ENCODE data around the gene GOLGA6L2. TPM values are rescaled to one million over a fixed set of nuclear protein-coding genes. Genes with fewer than 3 reads are reported as not detected.

The GOLGA6L2 gene
- polyA plus RNA-seq, 3 donors, result not detected

GRCh38 chr15:23411841-23412240 lies 35.2 kb downstream of the GOLGA6L2 start:
- Mint-ChIP-seq H3K36me3 (no peaks in the 10 kb centered on the region), H3K9me3 (peaks cover 0 to 14% (median 5%) of the 10 kb centered on the region in 7 donors), H3K4me3 (no peak overlapping the region), H3K27ac (no peak overlapping the region), H3K4me1 (no peaks in the 10 kb centered on the region), H3K27me3 (ENCODE audit: low read depth in 3 of 3) (peaks cover 2 to 4% (median 3%) of the 10 kb centered on the region in 3 donors)
- DNase-seq, result no peak
- no peaks in the 10 kb centered on the region for H3K27me3 ChIP-seq (ENCODE audit: control insufficient read depth in 2 of 2, insufficient read depth in 2 of 2, low read length in 2 of 2)
- TF ChIP-seq CTCF (IDR thresholded peaks at IDR 0.05), result no peak
- no peaks in the 10 kb centered on the region for H3K36me3 ChIP-seq (replicated peaks in 1 of 2; ENCODE audit: control insufficient read depth in 1 of 2, insufficient read depth in 2 of 2, low read length in 2 of 2)
- H3K79me2 ChIP-seq (ENCODE audit: insufficient read depth, low read length), result no peaks in the 10 kb centered on the region
- no peaks in the 10 kb centered on the region for H3K4me1 ChIP-seq (ENCODE audit: control insufficient read depth in 1 of 2, insufficient read depth in 2 of 2, low read length in 2 of 2)
- intact Hi-C loops (cut with micrococcal nuclease), result no loop called here
- no peaks in the 10 kb centered on the region for H3K9me3 ChIP-seq (replicated peaks in 1 of 2; ENCODE audit: control insufficient read depth in 1 of 2, insufficient read depth in 1 of 2, low read length in 2 of 2)
- H4K20me1 ChIP-seq (ENCODE audit: insufficient read depth, low read length), result no peaks in the 10 kb centered on the region
- H3K9ac ChIP-seq (ENCODE audit: insufficient read depth, low read length, poor library complexity, severe bottlenecking), result no peak overlapping the region
- H3K4me3 ChIP-seq (replicated peaks in 1 of 3; ENCODE audit: low read depth in 2 of 3, low read length in 3 of 3), result no peak overlapping the region
- H3K27ac ChIP-seq (ENCODE audit: low read depth in 1 of 2, low read length in 2 of 2), result no peak overlapping the region
- no peak overlapping the region for H2AFZ ChIP-seq (ENCODE audit: insufficient read depth, low read depth, low read length, poor library complexity, severe bottlenecking)
- 92% methylated on average over 8 of the region's 10 CpGs for WGBS (ENCODE audit: insufficient coverage)
- H3K4me2 ChIP-seq (replicated peaks; ENCODE audit: extremely low read depth, low read length, poor library complexity, severe bottlenecking), result no peak overlapping the region

- TF ChIP-seq CTCF (IDR thresholded peaks at IDR 0.05), result no peak
- peaks cover 0 to 33% (median 10%) of the 10 kb centered on the region in 7 donors for H3K9me3 Mint-ChIP-seq
- H3K4me2 ChIP-seq (replicated peaks; ENCODE audit: extremely low read depth, low read length, poor library complexity, severe bottlenecking), result no peak overlapping the region
- H3K27me3 Mint-ChIP-seq (ENCODE audit: low read depth in 3 of 3), result peaks cover 0 to 4% (median 1%) of the 10 kb centered on the region in 3 donors
- no peak overlapping the region for H3K4me3 ChIP-seq (replicated peaks in 1 of 3; ENCODE audit: low read depth in 2 of 3, low read length in 3 of 3)
- WGBS (ENCODE audit: insufficient coverage), result 96% methylated on average over 3 of the region's 4 CpGs
- H3K4me1 ChIP-seq (ENCODE audit: control insufficient read depth in 1 of 2, insufficient read depth in 2 of 2, low read length in 2 of 2), result no peaks in the 10 kb centered on the region
- no peak for DNase-seq
- H3K4me1 Mint-ChIP-seq, result no peaks in the 10 kb centered on the region
- no peaks in the 10 kb centered on the region for H3K27me3 ChIP-seq (ENCODE audit: control insufficient read depth in 2 of 2, insufficient read depth in 2 of 2, low read length in 2 of 2)
- no peak overlapping the region for H3K4me3 Mint-ChIP-seq
- H3K9me3 ChIP-seq (replicated peaks in 1 of 2; ENCODE audit: control insufficient read depth in 1 of 2, insufficient read depth in 1 of 2, low read length in 2 of 2), result peaks cover 0 to 7% of the 10 kb centered on the region in 2 donors
- H3K27ac ChIP-seq (ENCODE audit: low read depth in 1 of 2, low read length in 2 of 2), result no peak overlapping the region
- intact Hi-C loops (cut with micrococcal nuclease), result no loop called here
- no peaks in the 10 kb centered on the region for H4K20me1 ChIP-seq (ENCODE audit: insufficient read depth, low read length)
- H3K27ac Mint-ChIP-seq, result no peak overlapping the region
- no peak overlapping the region for H2AFZ ChIP-seq (ENCODE audit: insufficient read depth, low read depth, low read length, poor library complexity, severe bottlenecking)
- no peak overlapping the region for H3K9ac ChIP-seq (ENCODE audit: insufficient read depth, low read length, poor library complexity, severe bottlenecking)
- no peaks in the 10 kb centered on the region for H3K36me3 ChIP-seq (replicated peaks in 1 of 2; ENCODE audit: control insufficient read depth in 1 of 2, insufficient read depth in 2 of 2, low read length in 2 of 2)
- H3K36me3 Mint-ChIP-seq, result no peaks in the 10 kb centered on the region
- no peaks in the 10 kb centered on the region for H3K79me2 ChIP-seq (ENCODE audit: insufficient read depth, low read length)
These were observed 43.5 kb downstream of the GOLGA6L2 start for GRCh38 chr15:23403550-23403949.

All from CD14-positive monocyte (primary cell).